GM18508 (cell line): ENCODE data around the gene RPS15.

ENCODE experiments used
- ATAC-seq: cut with Tn5 transposase; IDR thresholded peaks from one replicate; pipeline ENCODE4 v1.9.1; 2021; ENCODE audit warnings: moderate number of reproducible peaks; ENCODE audit not compliant: insufficient read depth, unreplicated experiment

Gene RPS15

DNA sequence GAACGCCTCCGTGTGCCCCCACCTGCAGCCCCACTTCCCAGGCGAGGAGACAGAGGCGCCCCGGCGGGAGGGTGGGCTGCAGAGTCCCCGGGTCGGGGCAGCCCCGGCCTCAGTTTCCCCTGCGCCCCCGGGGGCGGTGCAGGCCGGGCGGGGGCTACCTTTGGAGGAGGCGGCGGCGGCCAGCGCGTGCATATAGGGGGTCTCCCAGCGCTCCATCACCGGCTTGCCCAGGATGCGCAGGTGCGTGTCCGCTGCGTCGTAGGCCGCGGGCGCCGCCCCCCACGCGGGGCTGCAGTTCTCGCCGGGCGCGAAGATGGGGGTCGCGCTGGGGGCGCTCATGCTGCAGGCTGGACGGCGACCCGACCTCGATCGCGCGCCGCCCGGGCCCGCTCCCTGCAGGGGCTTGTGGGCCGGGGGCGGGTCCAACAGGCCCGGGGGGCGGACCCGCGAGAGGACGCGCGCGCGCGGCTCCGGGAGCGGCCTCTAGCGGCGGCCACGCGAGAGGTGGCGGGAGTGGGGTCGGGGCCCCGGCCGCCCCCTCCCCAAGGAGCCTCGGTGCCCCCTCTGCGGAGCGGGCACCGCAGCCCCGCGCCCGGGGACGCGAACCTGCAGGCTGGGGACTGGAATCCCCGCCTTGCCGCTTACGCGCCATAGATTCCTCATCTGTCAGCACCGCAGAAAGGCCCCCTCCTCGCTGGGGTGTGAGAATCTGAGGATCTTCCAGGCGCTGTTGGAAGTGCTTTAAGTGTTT is 36.9 kb upstream of the RPS15 start, which contains the start of gene GAMT:
TSS of gene GAMT (minus strand) at position 405 of the 751 bp plus-strand sequence. CDS start at position 339, 66 bp downstream.
- ATAC-seq: no peak

DNA sequence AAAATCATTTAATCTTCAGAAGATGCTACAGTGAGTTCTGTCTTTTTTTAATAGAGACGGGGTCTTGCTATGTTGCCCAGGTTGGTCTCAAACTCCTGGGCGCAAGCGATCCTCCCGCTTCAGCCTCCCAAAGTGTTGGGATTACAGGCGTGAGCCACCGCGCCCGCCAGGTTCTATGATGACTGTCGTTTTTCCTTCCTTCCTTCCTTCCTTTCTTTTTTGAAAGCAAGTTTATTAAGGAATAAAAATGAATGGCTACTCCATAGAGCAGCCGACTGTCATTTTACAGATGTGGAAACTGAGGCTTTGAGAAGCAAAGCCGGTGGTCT is 36.3 kb upstream of the RPS15 start:
- no peak for ATAC-seq

GRCh38 chr19:1402411-1403070 is 35.7 kb upstream of the RPS15 start:
- no peak for ATAC-seq

GRCh38 chr19:1406774-1407527 is 31.2 kb upstream of the RPS15 start:
- peak; percentile 48 for ATAC-seq

GRCh38 chr19:1407528-1408299 is 30.5 kb upstream of the RPS15 start, which contains the start of gene DAZAP1:
Gene DAZAP1 (plus strand): TSS chr19:1407586. CDS start chr19:1407774, 188 bp downstream.
- ATAC-seq: peak; percentile 7

GRCh38 chr19:1408300-1409203 is 29.6 kb upstream of the RPS15 start:
- no peak for ATAC-seq

- ATAC-seq: no peak
Observed at GRCh38 chr19:1409204-1410005, 28.8 kb upstream of the RPS15 start.

- no peak for ATAC-seq
Observed at GRCh38 chr19:1410136-1410786, 27.9 kb upstream of the RPS15 start.

- no peak for ATAC-seq
Observed at GRCh38 chr19:1410789-1411188, 27.4 kb upstream of the RPS15 start.

DNA sequence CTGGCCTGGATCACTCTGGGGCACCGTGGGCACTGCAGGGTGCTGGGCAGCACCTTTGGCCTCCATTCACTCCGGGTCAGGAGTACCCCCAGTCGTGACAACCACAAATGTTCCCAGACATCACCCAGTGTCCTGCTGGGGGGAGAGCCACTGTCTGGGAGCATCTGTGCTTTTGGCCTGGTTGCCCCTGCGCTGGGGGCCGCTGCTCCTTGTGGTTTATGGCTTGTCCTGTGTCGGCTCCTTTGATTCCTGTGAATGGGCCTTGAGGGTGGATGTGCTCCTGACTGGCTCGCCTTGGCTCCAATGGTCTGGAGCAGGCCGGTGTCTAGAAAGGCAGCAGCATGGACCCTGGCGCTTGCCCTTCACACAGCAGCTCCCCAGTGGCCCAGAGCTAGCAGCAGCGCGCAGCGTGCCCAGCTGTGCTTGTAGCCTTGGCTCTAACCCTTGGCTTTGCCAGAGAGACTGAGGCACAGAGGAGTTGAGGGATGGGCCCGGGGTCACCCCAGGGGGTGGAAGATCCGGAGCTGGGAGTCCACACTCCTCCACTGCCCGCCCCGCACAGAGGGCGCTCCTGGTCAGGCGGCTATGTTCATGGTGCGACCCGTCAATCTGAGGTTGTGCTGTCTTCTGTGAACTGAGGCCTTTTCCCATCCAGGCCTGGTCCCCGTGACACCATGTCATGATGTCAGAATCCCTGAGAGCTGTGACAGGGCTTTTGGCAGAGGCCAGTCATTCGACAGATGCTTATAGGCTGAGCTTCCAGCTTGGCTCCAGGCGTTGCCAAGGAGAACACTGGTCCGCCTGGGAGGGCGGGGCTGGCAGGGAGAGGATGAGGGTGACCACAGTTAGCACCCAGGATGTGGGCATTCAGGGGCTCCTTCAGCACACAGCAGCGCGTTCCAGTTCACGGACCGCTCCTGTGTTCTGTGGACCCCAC is 26.7 kb upstream of the RPS15 start:
- ATAC-seq: no peak

GRCh38 chr19:1412323-1412923 is 25.8 kb upstream of the RPS15 start:
- no peak for ATAC-seq

DNA sequence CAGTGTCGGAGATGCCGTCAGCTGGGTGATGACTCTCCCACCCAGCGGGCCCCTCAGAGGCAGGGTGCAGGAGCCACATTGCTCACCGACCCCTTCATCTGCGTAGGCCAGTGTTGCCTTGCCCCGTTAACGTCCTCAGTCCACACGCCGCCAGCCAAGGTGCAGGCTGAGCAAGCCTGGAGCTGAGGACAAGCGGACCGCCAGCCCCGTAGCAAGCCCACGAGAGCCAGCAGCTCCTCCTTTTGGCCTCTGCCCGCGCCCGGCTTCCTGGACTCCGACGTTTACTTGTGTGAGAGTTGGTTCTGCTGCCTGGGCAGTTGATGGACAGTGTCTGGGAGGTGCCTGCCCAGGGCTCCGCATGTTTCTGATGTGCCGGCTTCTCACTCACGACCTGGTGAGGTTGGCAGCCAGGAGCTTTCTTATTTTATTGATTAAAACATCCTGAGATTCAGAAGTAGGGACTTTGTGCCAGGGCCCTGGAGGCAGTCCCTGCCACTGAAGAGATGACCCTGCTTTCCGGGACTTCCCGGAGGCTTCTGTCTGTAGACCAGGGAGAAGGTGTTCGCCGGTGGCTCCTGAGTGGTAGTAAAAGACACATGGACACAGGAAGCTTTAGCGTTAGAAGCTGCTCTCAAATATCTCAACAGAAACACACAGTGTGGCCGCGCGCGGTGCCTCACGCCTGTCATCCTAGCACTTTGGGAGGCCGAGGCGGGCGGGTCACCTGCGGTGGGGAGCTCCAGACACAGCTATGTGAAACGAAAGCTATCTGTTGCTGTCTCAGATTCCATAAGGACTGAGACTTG is 25.0 kb upstream of the RPS15 start:
- no peak for ATAC-seq

GRCh38 chr19:1416014-1416841 is 22.0 kb upstream of the RPS15 start:
- no peak for ATAC-seq

DNA sequence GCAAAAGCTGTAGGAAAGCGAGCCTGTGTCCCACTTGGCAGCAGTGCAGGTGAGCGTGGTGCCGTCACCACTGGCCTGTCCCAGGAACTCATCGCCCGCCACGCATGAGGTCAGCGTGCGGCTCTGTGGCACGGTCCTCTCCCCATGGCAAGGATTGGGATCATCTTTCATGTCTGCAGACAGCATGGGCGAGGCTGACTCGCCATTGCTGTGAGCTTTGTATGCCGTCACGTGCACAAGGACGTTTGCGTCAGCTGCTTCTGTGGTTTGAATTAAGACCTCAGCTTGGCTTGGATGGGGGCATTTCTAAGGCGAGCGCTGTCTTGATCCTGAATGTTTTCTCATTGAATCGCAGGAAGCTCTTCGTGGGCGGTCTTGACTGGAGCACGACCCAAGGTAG is 21.1 kb upstream of the RPS15 start:
- no peak for ATAC-seq
